HepG2 (cell line): ENCODE measurements around the gene TJAP1. TPM values are rescaled to one million over a fixed set of nuclear protein-coding genes. Genes with fewer than 3 reads are reported as not detected.
A peak's percentile ranks its signal among the peaks of the same experiment; 100 is the strongest.

ENCODE experiments used
- CHD4 ChIP-seq: fragments of 200-600 bp; sonication (generic); IDR thresholded peaks from 2 replicates; pipeline ENCODE4 v1.7.0; 2017; ENCODE audit warnings: mild to moderate bottlenecking, low read length, borderline replicate concordance
- LCORL ChIP-seq, 2 experiments: fragments of 450-650 bp in 1 of 2; sonication (generic) in 1 of 2; formaldehyde crosslinking in 1 of 2; IDR thresholded peaks; 2 replicates each; pipeline versions ENCODE4 v1.5.0 to v1.6.1; 2017 to 2020; ENCODE audit warnings: antibody characterized with exemption in 1 of 2, missing genetic modification reagents in 1 of 2
- RCOR2 ChIP-seq: IDR thresholded peaks from 2 replicates; pipeline ENCODE4 v1.6.1; 2016; ENCODE audit warnings: missing biosample characterization, missing genetic modification reagents
- TARDBP ChIP-seq: sonication (generic); formaldehyde crosslinking; IDR thresholded peaks from 2 replicates; pipeline ENCODE4 v1.8.0; 2022; ENCODE audit warnings: mild to moderate bottlenecking, missing genetic modification reagents
- TBX3 ChIP-seq: fragments of 450-650 bp; IDR thresholded peaks from 2 replicates; pipeline ENCODE4 v1.6.1; 2017; ENCODE audit warnings: antibody characterized with exemption, mild to moderate bottlenecking, inconsistent platforms, borderline replicate concordance
- ZBTB20 ChIP-seq: sonication (generic); formaldehyde crosslinking; IDR thresholded peaks from 2 replicates; pipeline ENCODE4 v1.8.1; 2023; ENCODE audit warnings: missing genetic modification reagents, low read depth, mild to moderate bottlenecking, borderline replicate concordance
- ZFY ChIP-seq: sonication (generic); formaldehyde crosslinking; IDR thresholded peaks from 2 replicates; pipeline ENCODE4 v1.4.0; 2020; ENCODE audit warnings: missing genetic modification reagents
- ZNF124 ChIP-seq: sonication (generic); formaldehyde crosslinking; IDR thresholded peaks from 2 replicates; pipeline ENCODE4 v1.4.0; 2020; ENCODE audit warnings: missing genetic modification reagents
- ZNF235 ChIP-seq: sonication (generic); formaldehyde crosslinking; IDR thresholded peaks from 2 replicates; pipeline ENCODE4 v1.8.1; 2023; ENCODE audit warnings: mild to moderate bottlenecking, missing genetic modification reagents, borderline replicate concordance
- ZNF33B ChIP-seq: sonication (generic); formaldehyde crosslinking; IDR thresholded peaks from 2 replicates; pipeline ENCODE4 v1.5.1; 2020; ENCODE audit warnings: mild to moderate bottlenecking, missing genetic modification reagents
- ZNF775 ChIP-seq: sonication (generic); formaldehyde crosslinking; IDR thresholded peaks from 2 replicates; pipeline ENCODE4 v1.4.0; 2020; ENCODE audit warnings: missing genetic modification reagents, mild to moderate bottlenecking, moderate library complexity, borderline replicate concordance
- ZSCAN22 ChIP-seq: sonication (generic); formaldehyde crosslinking; IDR thresholded peaks from 2 replicates; pipeline ENCODE4 v1.4.0; 2020; ENCODE audit warnings: mild to moderate bottlenecking, missing genetic modification reagents
- polyA plus RNA-seq, 8 experiments: library from polyadenylated mRNA; depleted of rRNA in 3 of 8; stranded (reverse) in 7 of 8; unstranded in 1 of 8; fragments of >200 nt; fragmentation: Illumina TruSeq in 4 of 8; extraction: Trizol in 4 of 8; gene quantifications; 2 replicates each; pipeline versions ENCODE4 v1.2.1 to v1.2.3, GENCODE V29; 2011 to 2016; ENCODE audit warnings: low read depth in 4 of 8, missing spikeins in 1 of 8, mixed read lengths in 1 of 8; ENCODE audit not compliant: insufficient read depth in 1 of 8
- total RNA-seq, 5 experiments: library from RNA; depleted of rRNA; stranded (reverse); fragments of >200 nt; fragmentation: Illumina TruSeq; extraction: Trizol; gene quantifications; 2 replicates each; pipeline ENCODE4 v1.2.3, GENCODE V29; 2016; ENCODE audit warnings: low read depth in 1 of 5
- TF ChIP-seq, protein P1 (sequence below): sonication (generic); formaldehyde crosslinking; IDR thresholded peaks from 2 replicates; pipeline ENCODE4 v1.5.0; 2020; ENCODE audit warnings: missing genetic modification reagents, mild to moderate bottlenecking, borderline replicate concordance
- TF ChIP-seq, protein P2 (sequence below): sonication (generic); formaldehyde crosslinking; IDR thresholded peaks from 2 replicates; pipeline ENCODE4 v1.4.0; 2020; ENCODE audit warnings: missing genetic modification reagents
- TF ChIP-seq, protein P3 (sequence below): sonication (generic); formaldehyde crosslinking; IDR thresholded peaks from 2 replicates; pipeline ENCODE4 v1.9.0; 2021; ENCODE audit warnings: missing genetic modification reagents, borderline replicate concordance
- TF ChIP-seq, protein P4 (sequence below): sonication (generic); formaldehyde crosslinking; IDR thresholded peaks from 2 replicates; pipeline ENCODE4 v1.5.0; 2020; ENCODE audit warnings: missing genetic modification reagents
- TF ChIP-seq, protein P5 (sequence below): conservative IDR thresholded peaks from 2 replicates; pipeline ENCODE4 v1.6.1; 2018; ENCODE audit warnings: missing genetic modification reagents
- TF ChIP-seq, protein P6 (sequence below): sonication (generic); formaldehyde crosslinking; IDR thresholded peaks from 2 replicates; pipeline ENCODE4 v1.5.0; 2020; ENCODE audit warnings: mild to moderate bottlenecking, missing genetic modification reagents

Gene TJAP1
- total and polyA plus RNA-seq, 2 of the 13 experiments (the other 11 are each of a cell fraction or from before 2014, with no cell fraction given) = 15.7 to 41.6 TPM

DNA sequence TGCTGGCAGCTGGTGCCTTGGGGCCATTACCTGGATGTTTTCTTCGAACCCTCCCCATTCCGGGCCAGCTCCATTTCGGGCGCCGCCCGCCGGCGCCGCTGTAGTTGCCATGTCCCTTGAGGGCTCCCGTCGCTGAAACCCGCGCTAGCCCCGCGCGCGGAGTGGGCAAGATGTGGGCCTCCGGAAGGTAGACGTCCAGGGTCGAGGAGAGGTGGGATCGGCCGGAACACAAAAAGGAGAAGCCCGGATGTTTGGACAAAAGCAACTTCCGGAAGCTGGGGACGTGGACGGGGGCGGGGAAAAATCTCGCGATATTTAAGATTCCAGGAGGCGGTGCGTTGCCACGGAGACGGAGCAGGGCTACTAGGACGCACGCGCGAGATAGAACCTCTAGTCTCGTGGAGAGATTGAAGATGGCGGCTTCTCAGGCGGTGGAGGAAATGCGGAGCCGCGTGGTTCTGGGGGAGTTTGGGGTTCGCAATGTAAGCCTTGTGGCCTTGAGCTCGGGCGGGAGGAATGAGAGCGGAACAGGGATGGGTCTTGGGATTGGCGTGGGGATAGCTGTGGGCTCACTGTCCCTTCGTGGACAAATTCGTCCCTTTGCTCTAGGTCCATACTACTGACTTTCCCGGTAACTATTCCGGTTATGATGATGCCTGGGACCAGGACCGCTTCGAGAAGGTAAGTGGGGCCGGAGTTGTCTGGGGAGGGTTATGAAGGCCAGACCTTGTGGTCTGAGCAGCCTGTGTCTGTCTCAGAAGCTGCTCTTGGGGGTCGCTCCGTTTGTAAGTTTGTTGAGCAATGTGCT lies 39.5 kb downstream of the TJAP1 start, which contains the start of the genes POLR1C and YIPF3 (continued):
- TF ChIP-seq, protein P1, sequence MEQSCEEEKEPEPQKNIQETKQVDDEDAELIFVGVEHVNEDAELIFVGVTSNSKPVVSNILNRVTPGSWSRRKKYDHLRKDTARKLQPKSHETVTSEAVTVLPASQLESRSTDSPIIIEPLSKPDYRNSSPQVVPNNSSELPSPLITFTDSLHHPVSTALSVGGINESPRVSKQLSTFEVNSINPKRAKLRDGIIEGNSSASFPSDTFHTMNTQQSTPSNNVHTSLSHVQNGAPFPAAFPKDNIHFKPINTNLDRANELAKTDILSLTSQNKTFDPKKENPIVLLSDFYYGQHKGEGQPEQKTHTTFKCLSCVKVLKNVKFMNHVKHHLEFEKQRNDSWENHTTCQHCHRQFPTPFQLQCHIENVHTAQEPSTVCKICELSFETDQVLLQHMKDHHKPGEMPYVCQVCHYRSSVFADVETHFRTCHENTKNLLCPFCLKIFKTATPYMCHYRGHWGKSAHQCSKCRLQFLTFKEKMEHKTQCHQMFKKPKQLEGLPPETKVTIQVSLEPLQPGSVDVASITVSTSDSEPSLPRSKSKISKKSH (CRISPR knock-in tag) = peak; percentile 23; the same call in 1 of the 2 replicates
- TF ChIP-seq CHD4 (no peak), TBX3 (no peak), TARDBP (CRISPR knock-in tag) (peak; percentile 86; the same call in 1 of the 2 replicates), ZNF124 (CRISPR knock-in tag) (no peak), ZSCAN22 (0 out of 2 replicates have a peak, but pooled peaks have one; percentile 73), ZNF33B (peak; percentile 94), ZBTB20 (CRISPR knock-in tag) (peak; percentile 33; the same call in 1 of the 2 replicates), RCOR2 (0 out of 2 replicates have a peak, but pooled peaks have one; percentile 31), ZFY (CRISPR knock-in tag) (peak; percentile 95), ZNF775 (CRISPR knock-in tag) (no peak), ZNF235 (CRISPR knock-in tag) (peak; percentile 72; the same call in 1 of the 2 replicates), LCORL (IDR thresholded peaks at IDR 0.05) (no peak), LCORL (CRISPR knock-in tag; IDR thresholded peaks at IDR 0.05) (no peak; the same call in 1 of the 2 replicates)
- TF ChIP-seq, protein P2, sequence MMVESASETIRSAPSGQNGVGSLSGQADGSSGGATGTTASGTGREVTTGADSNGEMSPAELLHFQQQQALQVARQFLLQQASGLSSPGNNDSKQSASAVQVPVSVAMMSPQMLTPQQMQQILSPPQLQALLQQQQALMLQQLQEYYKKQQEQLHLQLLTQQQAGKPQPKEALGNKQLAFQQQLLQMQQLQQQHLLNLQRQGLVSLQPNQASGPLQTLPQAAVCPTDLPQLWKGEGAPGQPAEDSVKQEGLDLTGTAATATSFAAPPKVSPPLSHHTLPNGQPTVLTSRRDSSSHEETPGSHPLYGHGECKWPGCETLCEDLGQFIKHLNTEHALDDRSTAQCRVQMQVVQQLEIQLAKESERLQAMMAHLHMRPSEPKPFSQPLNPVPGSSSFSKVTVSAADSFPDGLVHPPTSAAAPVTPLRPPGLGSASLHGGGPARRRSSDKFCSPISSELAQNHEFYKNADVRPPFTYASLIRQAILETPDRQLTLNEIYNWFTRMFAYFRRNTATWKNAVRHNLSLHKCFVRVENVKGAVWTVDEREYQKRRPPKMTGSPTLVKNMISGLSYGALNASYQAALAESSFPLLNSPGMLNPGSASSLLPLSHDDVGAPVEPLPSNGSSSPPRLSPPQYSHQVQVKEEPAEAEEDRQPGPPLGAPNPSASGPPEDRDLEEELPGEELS (CRISPR knock-in tag) = peak; percentile 73
- TF ChIP-seq, protein P3, sequence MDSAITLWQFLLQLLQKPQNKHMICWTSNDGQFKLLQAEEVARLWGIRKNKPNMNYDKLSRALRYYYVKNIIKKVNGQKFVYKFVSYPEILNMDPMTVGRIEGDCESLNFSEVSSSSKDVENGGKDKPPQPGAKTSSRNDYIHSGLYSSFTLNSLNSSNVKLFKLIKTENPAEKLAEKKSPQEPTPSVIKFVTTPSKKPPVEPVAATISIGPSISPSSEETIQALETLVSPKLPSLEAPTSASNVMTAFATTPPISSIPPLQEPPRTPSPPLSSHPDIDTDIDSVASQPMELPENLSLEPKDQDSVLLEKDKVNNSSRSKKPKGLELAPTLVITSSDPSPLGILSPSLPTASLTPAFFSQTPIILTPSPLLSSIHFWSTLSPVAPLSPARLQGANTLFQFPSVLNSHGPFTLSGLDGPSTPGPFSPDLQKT = no peak
- TF ChIP-seq, protein P4, sequence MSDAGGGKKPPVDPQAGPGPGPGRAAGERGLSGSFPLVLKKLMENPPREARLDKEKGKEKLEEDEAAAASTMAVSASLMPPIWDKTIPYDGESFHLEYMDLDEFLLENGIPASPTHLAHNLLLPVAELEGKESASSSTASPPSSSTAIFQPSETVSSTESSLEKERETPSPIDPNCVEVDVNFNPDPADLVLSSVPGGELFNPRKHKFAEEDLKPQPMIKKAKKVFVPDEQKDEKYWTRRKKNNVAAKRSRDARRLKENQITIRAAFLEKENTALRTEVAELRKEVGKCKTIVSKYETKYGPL (CRISPR knock-in tag) = 0 out of 2 replicates have a peak, but pooled peaks have one; percentile 55
- TF ChIP-seq, protein P5, sequence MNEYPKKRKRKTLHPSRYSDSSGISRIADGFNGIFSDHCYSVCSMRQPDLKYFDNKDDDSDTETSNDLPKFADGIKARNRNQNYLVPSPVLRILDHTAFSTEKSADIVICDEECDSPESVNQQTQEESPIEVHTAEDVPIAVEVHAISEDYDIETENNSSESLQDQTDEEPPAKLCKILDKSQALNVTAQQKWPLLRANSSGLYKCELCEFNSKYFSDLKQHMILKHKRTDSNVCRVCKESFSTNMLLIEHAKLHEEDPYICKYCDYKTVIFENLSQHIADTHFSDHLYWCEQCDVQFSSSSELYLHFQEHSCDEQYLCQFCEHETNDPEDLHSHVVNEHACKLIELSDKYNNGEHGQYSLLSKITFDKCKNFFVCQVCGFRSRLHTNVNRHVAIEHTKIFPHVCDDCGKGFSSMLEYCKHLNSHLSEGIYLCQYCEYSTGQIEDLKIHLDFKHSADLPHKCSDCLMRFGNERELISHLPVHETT (CRISPR knock-in tag) = no peak; the same call in 1 of the 2 replicates
- TF ChIP-seq, protein P6, sequence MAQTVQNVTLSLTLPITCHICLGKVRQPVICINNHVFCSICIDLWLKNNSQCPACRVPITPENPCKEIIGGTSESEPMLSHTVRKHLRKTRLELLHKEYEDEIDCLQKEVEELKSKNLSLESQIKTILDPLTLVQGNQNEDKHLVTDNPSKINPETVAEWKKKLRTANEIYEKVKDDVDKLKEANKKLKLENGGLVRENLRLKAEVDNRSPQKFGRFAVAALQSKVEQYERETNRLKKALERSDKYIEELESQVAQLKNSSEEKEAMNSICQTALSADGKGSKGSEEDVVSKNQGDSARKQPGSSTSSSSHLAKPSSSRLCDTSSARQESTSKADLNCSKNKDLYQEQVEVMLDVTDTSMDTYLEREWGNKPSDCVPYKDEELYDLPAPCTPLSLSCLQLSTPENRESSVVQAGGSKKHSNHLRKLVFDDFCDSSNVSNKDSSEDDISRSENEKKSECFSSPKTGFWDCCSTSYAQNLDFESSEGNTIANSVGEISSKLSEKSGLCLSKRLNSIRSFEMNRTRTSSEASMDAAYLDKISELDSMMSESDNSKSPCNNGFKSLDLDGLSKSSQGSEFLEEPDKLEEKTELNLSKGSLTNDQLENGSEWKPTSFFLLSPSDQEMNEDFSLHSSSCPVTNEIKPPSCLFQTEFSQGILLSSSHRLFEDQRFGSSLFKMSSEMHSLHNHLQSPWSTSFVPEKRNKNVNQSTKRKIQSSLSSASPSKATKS = no peak
